Measurements from ENCODE around the gene RELL1. TPM values are rescaled to one million over a fixed set of nuclear protein-coding genes. Genes with fewer than 3 reads are reported as not detected.
A peak's percentile ranks its signal among the peaks of the same experiment; 100 is the strongest.

The RELL1 gene
- total RNA-seq, 1 donor from 2014 or later, result 45.8 TPM

DNA sequence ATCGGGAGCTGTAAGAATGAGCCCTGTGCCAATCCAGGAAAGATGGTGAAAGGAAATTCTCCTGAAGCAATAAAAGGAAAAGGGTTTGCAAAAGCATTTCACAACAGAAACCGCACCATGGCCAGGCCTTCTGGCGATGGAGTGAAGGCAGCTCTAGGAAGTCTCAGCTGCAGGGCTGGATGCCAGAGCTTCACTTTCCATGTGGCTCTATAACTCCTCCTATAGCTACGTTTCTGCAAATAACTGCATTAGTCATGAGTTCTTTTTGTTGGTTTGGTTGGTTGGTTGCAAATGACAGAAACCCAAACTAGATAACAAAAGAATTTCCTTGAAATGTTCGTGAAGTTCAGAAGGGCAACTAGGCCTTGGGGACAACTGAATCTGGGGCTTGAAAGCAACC is 84.6 kb downstream of the RELL1 start:
- no peak for DNase-seq (ENCODE audit: extremely low spot score, unreplicated experiment)
- Mint-ChIP-seq H3K27me3 (no peaks in the 10 kb centered on the region), H3K4me3 (peak overlapping the region; percentile 34), H3K27ac (peak overlapping the region; percentile 37), H3K4me1 (ENCODE audit: unreplicated experiment) (peaks cover 34% of the 10 kb centered on the region), H3K9me3 (peaks cover 4% of the 10 kb centered on the region), H3K36me3 (peaks cover 5% of the 10 kb centered on the region)
- TF ChIP-seq CTCF (conservative IDR thresholded peaks at IDR 0.05), result no peak

DNA sequence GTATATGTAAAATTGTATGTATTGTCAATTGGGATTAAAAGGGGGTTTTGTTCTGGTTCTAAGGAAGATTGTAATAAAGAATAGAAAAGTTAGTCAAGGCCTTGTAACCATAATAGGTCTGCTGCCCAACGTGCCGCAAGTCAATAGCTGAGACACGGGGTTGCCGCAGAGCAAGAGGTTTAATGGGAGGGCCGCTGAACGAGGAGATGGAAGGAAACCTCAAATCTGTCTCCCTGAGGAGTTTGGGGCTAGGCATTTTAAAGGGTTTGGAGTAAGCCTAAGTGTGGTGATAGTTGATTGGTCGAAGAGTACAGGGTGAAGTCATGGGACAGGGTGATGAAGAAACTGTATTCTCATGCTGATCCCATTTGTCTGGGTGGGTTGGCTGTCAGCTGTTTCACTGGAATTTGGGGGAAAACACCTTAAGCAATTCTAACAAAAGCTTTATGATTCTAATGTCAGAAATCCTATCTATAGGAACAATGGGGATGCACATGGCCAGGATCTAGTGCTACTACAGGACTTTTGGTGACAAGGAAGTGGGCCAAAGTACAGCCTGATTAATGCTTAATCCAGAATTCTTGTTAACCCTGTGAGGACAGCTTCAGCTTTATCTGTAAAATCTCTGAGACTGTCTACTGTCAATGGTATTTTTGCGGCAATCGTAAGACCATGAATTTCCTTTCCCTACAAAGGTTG is 86.9 kb downstream of the RELL1 start:
- DNase-seq (ENCODE audit: extremely low spot score, unreplicated experiment), result no peak
- Mint-ChIP-seq H3K9me3 (no peaks in the 10 kb centered on the region), H3K4me3 (no peak overlapping the region), H3K36me3 (no peaks in the 10 kb centered on the region), H3K4me1 (ENCODE audit: unreplicated experiment) (peaks cover 28% of the 10 kb centered on the region), H3K27ac (peak overlapping the region; percentile 7), H3K27me3 (no peaks in the 10 kb centered on the region)
- no peak for TF ChIP-seq CTCF (conservative IDR thresholded peaks at IDR 0.05)

DNA sequence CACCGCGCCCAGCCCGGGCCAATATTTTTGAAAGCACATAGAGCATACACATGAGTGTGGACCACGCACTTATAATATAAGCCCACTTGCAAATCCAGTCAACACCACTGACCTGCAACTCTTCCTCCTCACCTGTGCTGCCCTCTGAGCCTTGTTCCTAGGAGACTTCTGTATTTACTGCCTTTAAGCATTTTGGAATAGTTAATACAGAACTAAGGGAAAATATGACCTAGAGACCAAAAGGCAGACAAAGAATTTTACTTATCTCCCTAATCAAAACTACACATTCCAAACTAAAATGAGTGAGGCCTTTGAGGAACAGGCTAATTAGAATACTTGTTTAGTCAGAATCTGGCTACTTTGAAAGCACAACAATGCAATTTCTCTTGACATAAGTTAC is 89.1 kb downstream of the RELL1 start:
- Mint-ChIP-seq H3K4me1 (ENCODE audit: unreplicated experiment) (peaks cover 17% of the 10 kb centered on the region), H3K27me3 (no peaks in the 10 kb centered on the region), H3K4me3 (no peak overlapping the region), H3K9me3 (no peaks in the 10 kb centered on the region), H3K36me3 (peaks cover 4% of the 10 kb centered on the region), H3K27ac (peak overlapping the region; percentile 79)
- DNase-seq (ENCODE audit: extremely low spot score, unreplicated experiment), result no peak
- TF ChIP-seq CTCF (conservative IDR thresholded peaks at IDR 0.05), result no peak

DNA sequence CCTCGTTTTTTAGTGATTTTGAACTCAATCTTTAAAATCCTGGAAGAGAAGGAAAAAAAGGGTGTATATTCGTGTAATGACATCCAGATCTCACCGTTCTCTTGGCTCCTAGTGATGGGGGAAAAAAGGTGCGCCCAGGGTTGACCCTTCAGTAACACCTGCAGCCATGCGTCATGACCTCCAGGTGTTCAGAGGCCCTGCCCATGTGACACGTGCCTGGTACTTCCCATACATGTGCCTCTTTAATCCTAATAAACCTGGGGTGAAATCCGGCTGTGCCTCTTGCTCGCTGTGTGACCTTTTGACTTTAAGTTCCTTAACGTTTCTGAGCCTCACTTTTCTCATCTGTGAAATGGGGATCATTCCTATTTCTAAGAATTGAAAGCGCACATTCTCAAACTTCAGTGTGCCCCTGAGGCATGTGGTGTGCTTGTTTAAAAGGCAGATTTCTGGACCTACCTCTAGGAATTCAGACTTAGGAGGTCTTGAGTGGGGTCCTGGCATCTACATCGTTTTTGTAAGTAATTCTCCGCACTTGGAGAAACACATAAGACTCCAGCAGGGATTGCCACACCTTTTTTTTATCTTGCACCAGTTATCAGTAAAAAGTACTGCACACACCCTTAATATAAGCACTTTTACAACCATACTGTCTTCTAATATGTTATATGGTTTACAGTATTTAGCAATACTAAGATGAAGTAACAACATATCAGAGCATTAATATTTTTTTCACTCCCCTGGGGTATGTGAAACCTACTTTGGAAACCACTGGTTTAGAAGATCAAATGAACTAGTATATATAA is 90.1 kb downstream of the RELL1 start:
- no peak for TF ChIP-seq CTCF (conservative IDR thresholded peaks at IDR 0.05)
- DNase-seq (ENCODE audit: extremely low spot score, unreplicated experiment), result no peak
- Mint-ChIP-seq H3K4me3 (no peak overlapping the region), H3K9me3 (no peaks in the 10 kb centered on the region), H3K27me3 (no peaks in the 10 kb centered on the region), H3K4me1 (ENCODE audit: unreplicated experiment) (peaks cover 10% of the 10 kb centered on the region), H3K36me3 (peaks cover 4% of the 10 kb centered on the region), H3K27ac (no peak overlapping the region)

DNA sequence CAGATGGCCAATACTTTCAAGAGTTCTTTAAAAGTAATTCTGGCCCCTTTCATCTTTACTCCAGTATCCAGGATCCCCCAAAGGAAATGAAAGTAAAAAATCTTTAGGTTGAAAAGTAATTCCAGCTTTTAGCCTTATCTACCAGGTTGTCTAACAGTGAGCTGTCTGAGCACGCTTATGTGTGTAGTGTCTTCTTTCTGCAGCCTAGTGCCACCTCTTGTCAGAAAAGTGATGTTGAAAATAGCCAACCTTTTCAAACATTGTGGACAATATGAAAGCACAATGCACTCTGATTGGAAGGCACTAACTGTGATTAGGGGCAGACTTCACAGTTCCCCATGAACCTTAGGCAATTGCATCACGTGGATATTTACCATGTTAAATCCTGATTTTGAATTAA is 92.1 kb downstream of the RELL1 start:
- Mint-ChIP-seq H3K9me3 (no peaks in the 10 kb centered on the region), H3K36me3 (peaks cover 9% of the 10 kb centered on the region), H3K4me1 (ENCODE audit: unreplicated experiment) (peaks cover 10% of the 10 kb centered on the region), H3K27me3 (no peaks in the 10 kb centered on the region), H3K4me3 (no peak overlapping the region), H3K27ac (peak overlapping the region; percentile 22)
- TF ChIP-seq CTCF (conservative IDR thresholded peaks at IDR 0.05), result no peak
- DNase-seq (ENCODE audit: extremely low spot score, unreplicated experiment), result no peak

Data from type B pancreatic cell (in vitro differentiated cells).